ENCODE data around the gene HDLBP. TPM values are rescaled to one million over a fixed set of nuclear protein-coding genes. Genes with fewer than 3 reads are reported as not detected.
A peak's percentile ranks its signal among the peaks of the same experiment; 100 is the strongest.

Gene HDLBP
- total RNA-seq, 2 experiments from 2014 or later = 278 to 297 TPM

DNA sequence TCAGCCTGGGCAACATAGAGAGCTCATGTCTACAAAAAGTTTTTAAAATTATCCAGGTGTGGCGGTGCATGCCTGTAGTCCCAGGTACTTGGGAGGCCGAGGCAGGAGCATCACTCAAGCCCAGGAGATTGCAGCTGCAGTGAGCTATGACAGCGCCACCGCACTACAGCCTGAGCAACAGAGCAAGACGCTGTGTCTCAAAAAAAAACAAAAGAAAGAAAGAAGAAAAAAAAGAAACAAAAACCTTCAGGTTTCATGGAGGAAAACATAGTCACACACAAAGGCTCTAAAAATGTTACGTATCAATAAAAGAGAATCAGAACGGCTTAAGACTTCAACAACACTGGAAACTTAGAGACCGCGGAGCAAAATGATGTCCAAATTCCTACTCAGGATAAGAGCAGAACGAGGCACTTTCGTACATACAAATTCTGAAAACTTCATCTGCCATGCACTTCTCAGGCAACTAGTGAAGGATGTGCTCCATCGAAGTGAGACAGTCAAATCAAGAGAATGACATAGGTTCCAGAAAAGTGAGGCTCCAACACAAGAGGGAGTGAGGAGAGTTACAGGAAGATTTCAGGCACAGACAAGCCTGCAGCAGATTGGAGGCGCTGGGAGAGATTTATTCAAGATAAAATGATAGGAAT lies 4.4 kb downstream of the HDLBP start:
- no peak for DNase-seq
- H3K9me3 Mint-ChIP-seq = no peaks in the 10 kb centered on the region
- peak overlapping the region; percentile 77 for H3K27ac Mint-ChIP-seq
- intact Hi-C loops (cut with micrococcal nuclease) = no loop called here
- no peaks in the 10 kb centered on the region for H3K27me3 Mint-ChIP-seq (ENCODE audit: low read depth)
- peaks cover 66% of the 10 kb centered on the region for H3K4me1 Mint-ChIP-seq (ENCODE audit: low read depth)
- H3K4me3 Mint-ChIP-seq = no peak overlapping the region
- CTCF ChIA-PET = no interaction called here
- H3K36me3 Mint-ChIP-seq (ENCODE audit: low read depth) = peaks cover 2% of the 10 kb centered on the region

DNA sequence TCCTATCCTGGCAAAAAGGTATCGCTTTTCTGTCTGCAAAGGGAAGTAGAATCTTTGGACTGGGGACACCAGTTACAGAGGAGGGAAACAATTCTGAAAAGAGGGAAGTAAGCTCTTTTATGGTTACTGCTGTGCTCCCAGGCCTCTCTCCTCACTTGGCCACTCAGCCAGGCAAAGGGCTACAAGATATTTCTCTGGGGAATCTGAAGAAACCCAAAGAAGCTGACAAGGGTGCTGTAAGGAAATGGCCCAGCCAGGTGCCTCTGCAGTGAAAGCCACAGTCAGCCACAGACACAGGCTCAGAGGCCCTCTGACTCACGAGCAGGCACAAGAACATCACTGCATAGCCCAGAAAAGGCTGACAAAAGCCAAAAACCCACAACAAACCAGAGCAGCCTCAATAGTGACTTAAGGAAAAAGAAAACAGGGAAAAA lies 5.8 kb downstream of the HDLBP start:
- CTCF ChIA-PET = no interaction called here
- Mint-ChIP-seq H3K9me3 (no peaks in the 10 kb centered on the region), H3K4me3 (peak overlapping the region; percentile 41), H3K27me3 (ENCODE audit: low read depth) (no peaks in the 10 kb centered on the region), H3K36me3 (ENCODE audit: low read depth) (peaks cover 2% of the 10 kb centered on the region), H3K4me1 (ENCODE audit: low read depth) (peaks cover 73% of the 10 kb centered on the region), H3K27ac (peak overlapping the region; percentile 84)
- DNase-seq = peak; percentile 84
- intact Hi-C loops (cut with micrococcal nuclease) = no loop called here

DNA sequence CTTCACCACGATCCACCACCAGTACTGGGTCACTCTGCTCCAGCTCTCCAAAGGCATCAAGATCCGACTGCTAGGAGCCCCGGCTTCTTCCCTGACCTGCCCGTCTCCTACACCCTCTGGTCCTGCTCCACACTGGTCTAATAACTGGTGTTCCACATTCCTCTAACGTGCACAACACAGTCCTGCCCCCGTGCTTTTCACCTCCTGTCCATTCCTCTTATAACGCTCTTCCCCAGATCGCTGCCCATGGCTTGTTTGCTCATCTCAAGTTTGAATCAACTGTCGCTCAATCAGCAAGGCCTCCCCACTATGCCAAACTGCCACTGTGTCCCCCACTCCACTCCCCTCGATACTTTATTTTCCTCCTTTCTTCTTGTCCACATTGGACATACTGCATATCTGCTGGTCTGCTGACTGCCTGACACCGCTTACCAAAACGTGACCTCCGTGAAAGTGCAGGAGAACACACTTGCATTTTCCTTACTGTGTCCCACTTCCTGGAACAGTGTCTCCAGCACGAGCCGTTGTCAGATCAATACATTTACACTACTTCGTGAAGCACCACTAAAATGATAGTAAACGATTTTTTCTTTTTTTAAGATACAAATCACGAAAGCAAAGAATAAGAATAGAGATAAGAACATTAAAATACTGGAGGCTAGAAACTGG lies 6.5 kb downstream of the HDLBP start:
- Mint-ChIP-seq H3K27me3 (ENCODE audit: low read depth) (no peaks in the 10 kb centered on the region), H3K4me3 (no peak overlapping the region), H3K36me3 (ENCODE audit: low read depth) (peaks cover 2% of the 10 kb centered on the region), H3K9me3 (no peaks in the 10 kb centered on the region), H3K27ac (peak overlapping the region; percentile 84), H3K4me1 (ENCODE audit: low read depth) (peaks cover 73% of the 10 kb centered on the region)
- intact Hi-C loops (cut with micrococcal nuclease) = no loop called here
- CTCF ChIA-PET = no interaction called here
- DNase-seq = no peak

DNA sequence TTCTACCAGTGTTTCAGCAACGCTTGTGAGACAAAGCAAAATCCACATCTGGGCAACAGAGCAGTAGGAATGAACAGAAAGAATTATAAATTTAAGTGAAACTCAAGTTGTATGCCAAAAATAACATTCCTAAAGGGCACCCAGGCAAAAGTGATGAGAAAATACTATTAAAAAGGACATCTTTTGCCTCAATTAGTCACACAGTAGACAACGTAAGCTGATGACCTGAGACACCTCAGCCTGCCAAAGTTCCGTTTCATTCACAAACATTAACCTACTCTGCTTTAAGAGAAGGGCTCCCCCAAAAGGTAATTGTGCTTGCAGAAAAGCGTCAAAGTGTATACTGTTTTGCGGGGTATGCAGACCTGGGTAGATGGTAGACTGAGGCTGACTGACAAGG lies 7.2 kb downstream of the HDLBP start:
- intact Hi-C loops (cut with micrococcal nuclease) = no loop called here
- no peak for DNase-seq
- CTCF ChIA-PET = no interaction called here
- Mint-ChIP-seq H3K27ac (no peak overlapping the region), H3K4me1 (ENCODE audit: low read depth) (peaks cover 69% of the 10 kb centered on the region), H3K9me3 (no peaks in the 10 kb centered on the region), H3K36me3 (ENCODE audit: low read depth) (no peaks in the 10 kb centered on the region), H3K27me3 (ENCODE audit: low read depth) (no peaks in the 10 kb centered on the region), H3K4me3 (no peak overlapping the region)

DNA sequence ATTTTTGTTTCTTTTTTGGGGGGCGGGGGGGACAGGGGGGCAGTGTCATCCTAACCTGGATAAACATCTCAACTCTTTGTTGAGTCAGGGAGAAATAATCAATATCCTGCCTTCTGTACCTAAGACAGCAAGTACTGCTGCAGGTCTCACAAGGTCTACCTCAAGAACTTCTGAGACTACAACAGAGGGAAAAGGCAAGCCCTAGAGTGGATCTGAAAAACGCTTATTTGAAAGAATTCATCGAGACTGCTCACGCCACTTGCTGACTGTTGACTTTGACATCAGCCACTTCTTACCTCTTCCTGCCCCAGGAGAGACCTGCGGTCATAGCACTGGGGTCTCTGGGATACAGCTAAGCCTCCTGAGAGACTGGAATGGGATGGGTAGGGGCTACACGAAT lies 8.4 kb downstream of the HDLBP start:
- H3K36me3 Mint-ChIP-seq (ENCODE audit: low read depth) = no peaks in the 10 kb centered on the region

DNA sequence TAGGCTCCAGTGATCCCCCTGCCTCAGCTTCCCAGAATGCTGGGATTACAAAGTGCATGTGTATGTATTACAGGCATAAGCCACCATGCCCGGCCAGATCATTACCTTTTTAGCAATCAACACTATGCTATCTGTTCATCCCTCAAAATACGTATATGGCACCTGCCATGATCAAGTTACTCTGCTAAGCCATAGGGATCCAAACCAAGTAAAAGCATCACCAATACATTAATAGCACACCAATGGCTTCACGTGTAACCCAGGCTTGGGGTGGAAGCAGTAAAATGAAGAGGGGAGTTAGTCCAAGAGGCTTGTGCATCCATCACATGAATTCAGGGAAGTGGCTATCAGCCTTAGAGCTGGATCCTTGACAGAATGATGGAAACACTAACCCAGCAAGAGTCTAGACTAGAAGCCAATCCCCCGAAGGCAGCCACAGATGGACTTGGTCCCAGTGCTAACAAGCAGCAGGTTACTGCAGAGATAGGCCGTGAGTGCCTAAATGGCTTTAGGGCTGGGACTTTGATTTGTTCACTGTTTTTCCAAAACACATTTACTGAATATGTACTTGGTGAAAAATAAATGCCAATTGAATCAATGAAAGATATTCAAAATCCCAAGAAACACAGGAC lies 11.3 kb downstream of the HDLBP start:
- Mint-ChIP-seq H3K27ac (no peak overlapping the region), H3K4me1 (ENCODE audit: low read depth) (peaks cover 52% of the 10 kb centered on the region)
- CTCF ChIA-PET = no interaction called here

More for the DNA sequence above, 8.4 kb downstream of the HDLBP start:
- no peaks in the 10 kb centered on the region for H3K9me3 Mint-ChIP-seq
- no peak for DNase-seq
- H3K27ac Mint-ChIP-seq = no peak overlapping the region
- no peaks in the 10 kb centered on the region for H3K27me3 Mint-ChIP-seq (ENCODE audit: low read depth)
- peaks cover 65% of the 10 kb centered on the region for H3K4me1 Mint-ChIP-seq (ENCODE audit: low read depth)
- CTCF ChIA-PET = no interaction called here
- intact Hi-C loops (cut with micrococcal nuclease) = no loop called here
- no peak overlapping the region for H3K4me3 Mint-ChIP-seq

DNA sequence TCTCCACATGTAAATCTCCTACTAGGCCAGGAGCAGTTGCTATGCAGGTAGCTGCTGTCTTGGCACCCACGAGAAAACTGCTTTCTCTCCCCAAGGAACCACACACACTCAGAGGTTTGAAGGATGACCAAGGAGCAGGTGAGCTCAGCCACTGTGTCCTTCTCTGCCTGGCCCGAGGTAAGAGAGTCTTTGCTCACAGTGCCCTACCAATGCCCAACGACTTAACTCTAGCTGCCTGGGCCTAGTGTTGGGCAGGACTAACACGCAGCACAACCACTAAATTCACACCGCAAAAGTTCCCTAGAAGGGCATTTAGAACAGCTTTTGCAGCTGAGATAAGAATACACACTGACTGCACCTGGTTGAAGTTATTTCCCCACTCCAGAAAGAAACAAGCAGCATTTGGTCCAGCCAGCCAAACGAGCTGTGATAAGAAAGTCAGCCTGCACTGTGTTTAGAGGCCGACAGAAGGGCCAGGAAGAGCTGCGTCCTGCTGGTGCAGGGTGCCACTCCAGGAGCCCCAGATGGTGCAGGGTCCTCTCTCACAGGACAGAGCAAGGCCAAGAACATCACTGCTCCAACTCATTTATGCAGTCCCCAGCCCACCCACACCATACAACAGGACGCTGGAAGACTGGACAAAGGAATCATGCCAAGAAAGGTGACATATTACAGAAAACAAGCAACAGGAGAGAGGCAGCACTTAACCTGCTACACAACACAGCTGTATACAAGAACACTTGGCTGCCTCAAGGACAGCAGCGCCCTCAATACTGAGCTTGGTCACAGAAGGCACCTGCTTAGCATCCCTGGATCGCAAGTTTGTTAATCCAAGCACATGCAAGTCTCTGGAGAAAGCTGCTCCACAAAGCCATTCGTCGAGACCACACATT lies 12.5 kb downstream of the HDLBP start:
- intact Hi-C loops (cut with micrococcal nuclease) = no loop called here
- no peak for DNase-seq
- Mint-ChIP-seq H3K27me3 (ENCODE audit: low read depth) (no peaks in the 10 kb centered on the region), H3K36me3 (ENCODE audit: low read depth) (peaks cover 2% of the 10 kb centered on the region), H3K9me3 (no peaks in the 10 kb centered on the region), H3K27ac (no peak overlapping the region), H3K4me3 (no peak overlapping the region), H3K4me1 (ENCODE audit: low read depth) (peaks cover 51% of the 10 kb centered on the region)
- CTCF ChIA-PET = interaction anchor here (0.8 to 1.0 kb wide), 2 partner anchors 13 to 19 kb away, joined by 3 to 4 read pairs; no protein-coding TSS in a partner anchor

More for the DNA sequence above, 11.3 kb downstream of the HDLBP start:
- no peak overlapping the region for H3K4me3 Mint-ChIP-seq
- H3K36me3 Mint-ChIP-seq (ENCODE audit: low read depth) = no peaks in the 10 kb centered on the region
- intact Hi-C loops (cut with micrococcal nuclease) = no loop called here
- no peaks in the 10 kb centered on the region for H3K27me3 Mint-ChIP-seq (ENCODE audit: low read depth)
- no peaks in the 10 kb centered on the region for H3K9me3 Mint-ChIP-seq
- no peak for DNase-seq

DNA sequence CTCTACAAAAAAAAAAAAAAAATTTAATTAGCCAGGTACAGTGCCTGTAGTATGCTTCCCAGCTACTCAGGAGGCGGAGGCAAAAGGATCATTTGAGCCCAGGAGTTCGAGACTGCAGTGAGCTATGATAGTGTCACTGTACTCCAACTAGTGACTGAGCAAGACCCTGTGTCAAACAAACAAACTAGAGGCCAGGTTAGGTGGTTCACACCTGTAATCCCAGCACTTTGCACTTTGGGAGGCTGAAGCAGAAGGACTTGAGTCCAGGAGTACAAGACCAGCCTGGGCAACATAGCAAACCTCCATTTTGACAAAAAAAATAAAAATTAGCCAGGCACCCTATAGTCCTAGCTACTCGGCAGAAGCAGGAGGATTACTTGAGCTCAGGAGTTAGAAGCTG lies 13.4 kb downstream of the HDLBP start:
- Mint-ChIP-seq H3K4me1 (ENCODE audit: low read depth) (peaks cover 50% of the 10 kb centered on the region), H3K9me3 (no peaks in the 10 kb centered on the region), H3K27ac (no peak overlapping the region), H3K4me3 (no peak overlapping the region), H3K36me3 (ENCODE audit: low read depth) (peaks cover 6% of the 10 kb centered on the region), H3K27me3 (ENCODE audit: low read depth) (no peaks in the 10 kb centered on the region)
- intact Hi-C loops (cut with micrococcal nuclease) = no loop called here
- CTCF ChIA-PET = interaction anchor here (0.6 to 1.0 kb wide), 2 partner anchors 18 to 678 kb away, joined by 3 to 4 read pairs; no protein-coding TSS in a partner anchor
- DNase-seq = no peak

DNA sequence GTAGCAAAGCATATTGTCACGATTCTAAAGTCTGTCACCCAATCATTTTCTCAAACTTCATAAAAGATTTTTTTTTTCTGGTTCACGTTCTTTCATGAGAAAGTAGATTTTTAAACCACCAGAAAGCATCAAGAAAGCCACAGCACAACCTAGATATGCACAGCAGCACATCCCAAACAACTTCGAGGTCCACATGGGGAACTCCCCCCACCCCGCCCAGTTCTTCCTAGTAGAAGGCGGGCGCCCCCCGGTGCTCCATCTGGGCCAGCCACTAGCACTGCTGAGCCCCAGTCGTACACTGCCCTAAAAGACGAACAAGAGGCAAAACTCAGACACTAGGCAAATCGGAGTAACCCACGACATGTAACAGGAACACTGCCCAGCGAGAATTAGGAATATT lies 15.5 kb downstream of the HDLBP start:
- peak; percentile 65 for DNase-seq
- Mint-ChIP-seq H3K4me3 (no peak overlapping the region), H3K9me3 (no peaks in the 10 kb centered on the region), H3K4me1 (ENCODE audit: low read depth) (peaks cover 50% of the 10 kb centered on the region), H3K27me3 (ENCODE audit: low read depth) (no peaks in the 10 kb centered on the region), H3K27ac (no peak overlapping the region), H3K36me3 (ENCODE audit: low read depth) (peaks cover 6% of the 10 kb centered on the region)
- intact Hi-C loops (cut with micrococcal nuclease) = loop anchor here (1.0 to 2.0 kb wide), 2 partner anchors 29 to 222 kb away; no protein-coding TSS in a partner anchor
- CTCF ChIA-PET = no interaction called here

DNA sequence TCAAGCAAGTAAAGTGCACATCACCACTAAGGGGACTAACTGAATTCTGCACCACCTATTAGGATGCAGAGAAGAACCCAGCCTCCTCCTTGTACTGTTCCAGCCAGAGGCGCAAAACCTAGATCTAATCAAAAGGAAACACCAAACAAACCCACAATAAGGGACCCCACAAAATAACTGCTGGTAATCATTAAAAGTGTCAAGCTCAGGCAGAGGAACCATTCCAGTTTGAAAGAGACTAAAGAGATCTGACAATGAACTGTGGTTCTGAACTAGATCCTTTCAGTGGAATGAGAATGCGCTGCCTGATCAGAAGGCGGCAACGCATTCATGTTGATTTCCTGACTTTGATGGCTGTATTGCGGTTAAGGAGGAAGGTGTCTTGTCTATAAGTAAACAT lies 16.8 kb downstream of the HDLBP start:
- H3K9me3 Mint-ChIP-seq = no peaks in the 10 kb centered on the region
- peaks cover 49% of the 10 kb centered on the region for H3K4me1 Mint-ChIP-seq (ENCODE audit: low read depth)
- no peak for DNase-seq
- intact Hi-C loops (cut with micrococcal nuclease) = no loop called here
- H3K36me3 Mint-ChIP-seq (ENCODE audit: low read depth) = peaks cover 6% of the 10 kb centered on the region
- peak overlapping the region; percentile 4 for H3K27ac Mint-ChIP-seq
- H3K27me3 Mint-ChIP-seq (ENCODE audit: low read depth) = no peaks in the 10 kb centered on the region
- H3K4me3 Mint-ChIP-seq = no peak overlapping the region
- CTCF ChIA-PET = interaction anchor here (1.0 to 1.1 kb wide), 2 partner anchors 11 to 15 kb away, joined by 3 read pairs; no protein-coding TSS in a partner anchor

DNA sequence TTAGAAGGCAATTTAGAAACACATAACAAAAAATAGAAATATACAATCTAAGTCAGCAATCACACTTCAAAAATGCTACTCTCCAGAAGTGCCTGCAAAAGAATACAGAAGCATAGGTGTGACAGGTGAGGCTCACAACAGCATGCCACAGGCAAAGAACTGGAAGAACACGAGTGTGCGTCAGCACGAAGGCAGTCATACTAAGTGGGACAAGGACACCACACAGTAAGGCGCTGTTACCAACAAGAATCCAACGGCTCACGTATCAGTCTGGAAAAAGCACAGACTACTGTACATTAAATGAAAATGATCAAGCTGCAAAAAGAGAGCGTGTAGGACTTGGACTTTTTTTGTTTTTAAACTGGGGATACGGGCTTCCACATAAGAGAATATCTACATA lies 18.7 kb downstream of the HDLBP start:
- Mint-ChIP-seq H3K36me3 (ENCODE audit: low read depth) (peaks cover 6% of the 10 kb centered on the region), H3K4me3 (no peak overlapping the region), H3K27me3 (ENCODE audit: low read depth) (no peaks in the 10 kb centered on the region), H3K4me1 (ENCODE audit: low read depth) (peaks cover 51% of the 10 kb centered on the region), H3K27ac (no peak overlapping the region), H3K9me3 (no peaks in the 10 kb centered on the region)
- no peak for DNase-seq
- intact Hi-C loops (cut with micrococcal nuclease) = no loop called here
- CTCF ChIA-PET = no interaction called here

Measured in activated naive CD4-positive, alpha-beta T cell treated with anti-CD3 and anti-CD28 coated beads for 36 hours (primary cell).